ENCODE measurements around the gene MRPS27. TPM values are rescaled to one million over a fixed set of nuclear protein-coding genes. Genes with fewer than 3 reads are reported as not detected.
"Not testable (repeated sequence)": the region's sequence is repeated elsewhere in the genome, so short reads cannot be mapped to it uniquely, and the experiment has no call there.

The MRPS27 gene
- total and polyA plus RNA-seq, 12 donors: 20.8 to 91.8 (median 75.8) TPM

- no peak for DNase-seq
- ATAC-seq: no peak
- TF ChIP-seq CTCF (IDR thresholded peaks at IDR 0.05): no peak
- Histone ChIP-seq H3K4me3 (no peak overlapping the region), H3K27ac (no peak overlapping the region), H3K36me3 (peaks cover 0 to 70% (median 0%) of the 10 kb centered on the region in 9 donors), H3K9me3 (no peaks in the 10 kb centered on the region), H3K4me1 (peaks cover 0 to 22% (median 12%) of the 10 kb centered on the region in 9 donors), H3K27me3 (no peaks in the 10 kb centered on the region)
- intact Hi-C loops (cut with DNase I): no loop called here
- WGBS, 2 donors: 91 to 93% methylated on average over 5 of the region's 5 CpGs
Measured at GRCh38 chr5:72324189-72324825, 4.3 kb upstream of the MRPS27 start.

- not testable (repeated sequence) for H3K9me3 ChIP-seq, H3K27me3 ChIP-seq
- H3K4me1 ChIP-seq: peaks cover 0 to 37% (median 26%) of the 10 kb centered on the region in 9 donors
- DNase-seq (peak in 1 of 2 donors; percentile 22), ATAC-seq (peak in 4 of 8 donors; percentile 1 to 9 (median 6))
- H3K27ac ChIP-seq: peak overlapping the region in 9 of 10 donors; percentile 59 to 86 (median 77)
- WGBS, 2 donors: 8 to 10% methylated on average over 28 of the region's 28 CpGs
- peak overlapping the region; percentile 60 to 91 (median 81) for H3K4me3 ChIP-seq
- intact Hi-C loops (cut with DNase I): loop anchor here in 2 of 10 donors (10.0 kb wide), 2 partner anchors 175 to 535 kb away; no protein-coding TSS in a partner anchor
- peaks cover 0 to 39% (median 0%) of the 10 kb centered on the region in 9 donors for H3K36me3 ChIP-seq
Measured at GRCh38 chr5:72319435-72319975, 535 bp downstream of the MRPS27 start.

- Histone ChIP-seq H3K9me3 (no peaks in the 10 kb centered on the region), H3K36me3 (peaks cover 0 to 57% (median 15%) of the 10 kb centered on the region in 9 donors), H3K4me3 (no peak overlapping the region), H3K27ac (no peak overlapping the region), H3K27me3 (no peaks in the 10 kb centered on the region), H3K4me1 (peaks cover 0 to 31% (median 21%) of the 10 kb centered on the region in 9 donors)
- peak in 1 of 2 donors; percentile 63 for DNase-seq
- intact Hi-C loops (cut with DNase I): loop anchor here in 4 of 10 donors (5.0 to 10.0 kb wide), 4 partner anchors 170 to 532 kb away; no protein-coding TSS in a partner anchor
- TF ChIP-seq CTCF (IDR thresholded peaks at IDR 0.05): peak in 5 of 9 donors; percentile 17 to 42 (median 37)
- ATAC-seq: peak in 7 of 8 donors; percentile 60 to 80 (median 75)
- 73 to 74% methylated on average over 3 of the region's 3 CpGs for WGBS, 2 donors
Measured at GRCh38 chr5:72314571-72315172, 5.4 kb downstream of the MRPS27 start.

- H3K36me3 ChIP-seq: peaks cover 0 to 65% (median 15%) of the 10 kb centered on the region in 9 donors
- no peak for DNase-seq
- no peaks in the 10 kb centered on the region for H3K9me3 ChIP-seq
- H3K27ac ChIP-seq: no peak overlapping the region
- TF ChIP-seq CTCF (IDR thresholded peaks at IDR 0.05): no peak
- no peak for ATAC-seq
- intact Hi-C loops (cut with DNase I): loop anchor here in 4 of 10 donors (5.0 to 10.0 kb wide), 4 partner anchors 168 to 531 kb away; no protein-coding TSS in a partner anchor
- peaks cover 0 to 20% (median 17%) of the 10 kb centered on the region in 9 donors for H3K4me1 ChIP-seq
- H3K27me3 ChIP-seq: no peaks in the 10 kb centered on the region
- H3K4me3 ChIP-seq: no peak overlapping the region
- WGBS, 2 donors: 87 to 96% methylated on average over 1 of the region's 1 CpG
Measured at GRCh38 chr5:72313141-72313540, 6.9 kb downstream of the MRPS27 start.

All from heart right ventricle (tissue), 16 donors.